ENCODE results near the gene ACSF3.

The ACSF3 gene

DNA sequence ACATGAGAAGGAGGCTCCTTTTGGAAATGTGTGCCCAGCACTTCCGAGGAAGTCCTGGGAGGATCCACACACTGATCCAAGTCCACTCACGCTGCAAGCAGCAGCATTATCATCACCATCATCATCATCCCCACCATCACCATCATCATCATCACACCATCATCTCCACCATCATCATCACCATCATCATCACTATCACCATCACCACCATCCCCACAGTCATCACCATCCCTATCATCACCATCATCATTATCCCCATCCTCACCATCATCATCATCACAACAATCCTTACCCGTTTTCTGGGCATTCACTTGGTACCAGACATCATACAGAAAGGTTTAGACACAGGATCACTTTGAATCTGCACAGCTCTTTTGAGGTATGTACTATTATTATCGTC lies 47.8 kb upstream of the ACSF3 start (continued):
- TF ChIP-seq, protein P1, sequence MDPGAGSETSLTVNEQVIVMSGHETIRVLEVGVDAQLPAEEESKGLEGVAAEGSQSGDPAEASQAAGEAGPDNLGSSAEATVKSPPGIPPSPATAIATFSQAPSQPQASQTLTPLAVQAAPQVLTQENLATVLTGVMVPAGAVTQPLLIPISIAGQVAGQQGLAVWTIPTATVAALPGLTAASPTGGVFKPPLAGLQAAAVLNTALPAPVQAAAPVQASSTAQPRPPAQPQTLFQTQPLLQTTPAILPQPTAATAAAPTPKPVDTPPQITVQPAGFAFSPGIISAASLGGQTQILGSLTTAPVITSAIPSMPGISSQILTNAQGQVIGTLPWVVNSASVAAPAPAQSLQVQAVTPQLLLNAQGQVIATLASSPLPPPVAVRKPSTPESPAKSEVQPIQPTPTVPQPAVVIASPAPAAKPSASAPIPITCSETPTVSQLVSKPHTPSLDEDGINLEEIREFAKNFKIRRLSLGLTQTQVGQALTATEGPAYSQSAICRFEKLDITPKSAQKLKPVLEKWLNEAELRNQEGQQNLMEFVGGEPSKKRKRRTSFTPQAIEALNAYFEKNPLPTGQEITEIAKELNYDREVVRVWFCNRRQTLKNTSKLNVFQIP (CRISPR knock-in tag; IDR thresholded peaks at IDR 0.05; ENCODE audit: borderline replicate concordance, low read depth): no peak

DNA sequence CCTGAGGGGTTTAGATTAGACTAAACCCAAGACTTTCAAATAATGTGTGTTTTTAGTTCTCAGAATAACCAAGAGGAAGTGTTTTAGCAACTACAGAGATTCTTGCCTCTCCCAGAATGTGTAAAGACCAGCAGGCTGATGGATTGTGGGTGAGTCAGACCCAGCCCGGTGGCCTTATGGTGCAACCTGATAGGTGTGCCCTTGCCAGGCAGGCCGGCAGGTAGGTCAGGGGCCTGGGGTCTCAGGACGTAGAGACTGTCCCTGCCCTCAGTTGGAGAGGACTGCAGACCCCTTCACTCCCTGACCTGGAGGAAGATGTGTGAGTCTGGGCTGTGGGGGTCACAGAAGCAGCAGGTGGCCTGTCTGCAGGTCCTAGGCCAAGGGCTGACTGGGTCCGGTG lies 47.2 kb upstream of the ACSF3 start:
- TF ChIP-seq PPARA (CRISPR knock-in tag; IDR thresholded peaks at IDR 0.05; ENCODE audit: borderline replicate concordance) (no peak), GLIS3 (CRISPR knock-in tag; IDR thresholded peaks at IDR 0.05) (no peak), CSDC2 (CRISPR knock-in tag; IDR thresholded peaks at IDR 0.05) (no peak), ZNF70 (CRISPR knock-in tag; IDR thresholded peaks at IDR 0.05) (no peak), ESRRG (CRISPR knock-in tag; IDR thresholded peaks at IDR 0.05) (no peak), SNAI2 (CRISPR knock-in tag; IDR thresholded peaks at IDR 0.05) (no peak), TOX (CRISPR knock-in tag; IDR thresholded peaks at IDR 0.05; ENCODE audit: borderline replicate concordance) (no peak), ZNF8 (CRISPR knock-in tag; IDR thresholded peaks at IDR 0.05) (no peak), ZFP30 (CRISPR knock-in tag; IDR thresholded peaks at IDR 0.05) (no peak), RARB (CRISPR knock-in tag; IDR thresholded peaks at IDR 0.05) (no peak), BACH2 (CRISPR knock-in tag; IDR thresholded peaks at IDR 0.05; ENCODE audit: borderline replicate concordance) (no peak), ARNTL (CRISPR knock-in tag; IDR thresholded peaks at IDR 0.05; ENCODE audit: borderline replicate concordance, low read depth) (no peak), ZC3H10 (CRISPR knock-in tag; IDR thresholded peaks at IDR 0.05) (no peak), TCF4 (CRISPR knock-in tag; IDR thresholded peaks at IDR 0.05; ENCODE audit: borderline replicate concordance) (no peak)
- TF ChIP-seq, protein P2, sequence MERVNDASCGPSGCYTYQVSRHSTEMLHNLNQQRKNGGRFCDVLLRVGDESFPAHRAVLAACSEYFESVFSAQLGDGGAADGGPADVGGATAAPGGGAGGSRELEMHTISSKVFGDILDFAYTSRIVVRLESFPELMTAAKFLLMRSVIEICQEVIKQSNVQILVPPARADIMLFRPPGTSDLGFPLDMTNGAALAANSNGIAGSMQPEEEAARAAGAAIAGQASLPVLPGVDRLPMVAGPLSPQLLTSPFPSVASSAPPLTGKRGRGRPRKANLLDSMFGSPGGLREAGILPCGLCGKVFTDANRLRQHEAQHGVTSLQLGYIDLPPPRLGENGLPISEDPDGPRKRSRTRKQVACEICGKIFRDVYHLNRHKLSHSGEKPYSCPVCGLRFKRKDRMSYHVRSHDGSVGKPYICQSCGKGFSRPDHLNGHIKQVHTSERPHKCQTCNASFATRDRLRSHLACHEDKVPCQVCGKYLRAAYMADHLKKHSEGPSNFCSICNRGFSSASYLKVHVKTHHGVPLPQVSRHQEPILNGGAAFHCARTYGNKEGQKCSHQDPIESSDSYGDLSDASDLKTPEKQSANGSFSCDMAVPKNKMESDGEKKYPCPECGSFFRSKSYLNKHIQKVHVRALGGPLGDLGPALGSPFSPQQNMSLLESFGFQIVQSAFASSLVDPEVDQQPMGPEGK (CRISPR knock-in tag; IDR thresholded peaks at IDR 0.05; ENCODE audit: borderline replicate concordance): no peak
- TF ChIP-seq, protein P3, sequence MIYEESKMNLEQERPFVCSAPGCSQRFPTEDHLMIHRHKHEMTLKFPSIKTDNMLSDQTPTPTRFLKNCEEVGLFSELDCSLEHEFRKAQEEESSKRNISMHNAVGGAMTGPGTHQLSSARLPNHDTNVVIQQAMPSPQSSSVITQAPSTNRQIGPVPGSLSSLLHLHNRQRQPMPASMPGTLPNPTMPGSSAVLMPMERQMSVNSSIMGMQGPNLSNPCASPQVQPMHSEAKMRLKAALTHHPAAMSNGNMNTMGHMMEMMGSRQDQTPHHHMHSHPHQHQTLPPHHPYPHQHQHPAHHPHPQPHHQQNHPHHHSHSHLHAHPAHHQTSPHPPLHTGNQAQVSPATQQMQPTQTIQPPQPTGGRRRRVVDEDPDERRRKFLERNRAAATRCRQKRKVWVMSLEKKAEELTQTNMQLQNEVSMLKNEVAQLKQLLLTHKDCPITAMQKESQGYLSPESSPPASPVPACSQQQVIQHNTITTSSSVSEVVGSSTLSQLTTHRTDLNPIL (CRISPR knock-in tag; IDR thresholded peaks at IDR 0.05; ENCODE audit: low read depth): no peak
- TF ChIP-seq, protein P1 (CRISPR knock-in tag; IDR thresholded peaks at IDR 0.05; ENCODE audit: borderline replicate concordance, low read depth): no peak
- ATAC-seq: no peak

DNA sequence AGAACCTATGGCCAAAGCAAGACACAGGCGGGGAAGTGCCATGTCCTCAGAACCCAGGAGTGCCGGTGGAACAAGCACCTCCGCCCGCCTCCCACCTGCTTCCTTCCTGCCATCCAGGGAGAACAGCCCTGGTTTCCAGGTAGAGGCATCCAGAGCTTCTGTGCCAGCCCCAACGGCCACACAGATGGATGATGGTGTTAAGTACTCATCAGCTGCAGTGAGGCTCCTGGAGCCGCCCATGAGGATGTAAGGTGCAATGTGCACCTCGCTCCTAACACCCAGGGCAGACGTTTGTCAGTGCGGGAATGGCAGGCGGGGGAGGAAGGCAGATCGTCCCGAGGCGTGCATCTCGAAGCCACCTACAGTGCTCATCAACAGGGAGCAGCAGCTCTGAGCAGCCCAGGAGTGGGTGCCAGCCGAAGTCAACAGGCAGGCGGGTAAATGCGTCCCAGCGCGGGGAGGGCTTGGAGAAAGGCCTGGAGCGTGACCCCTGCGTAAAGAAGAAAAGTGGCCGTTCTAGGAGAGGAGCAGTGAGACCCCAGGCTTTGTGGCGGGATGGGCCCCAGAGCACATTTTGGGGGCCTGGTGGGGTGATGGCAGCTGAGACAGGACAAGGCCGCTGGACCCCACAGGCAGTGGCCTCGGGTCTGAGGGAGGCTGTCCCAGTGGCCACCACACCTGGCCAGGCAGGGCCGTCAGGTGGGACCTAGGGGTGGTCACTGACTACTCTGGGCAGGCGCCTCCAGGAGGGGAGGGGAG lies 46.1 kb upstream of the ACSF3 start:
- no peak for ATAC-seq
- TF ChIP-seq, protein P1 (CRISPR knock-in tag; IDR thresholded peaks at IDR 0.05; ENCODE audit: borderline replicate concordance, low read depth): no peak
- TF ChIP-seq ZFP30 (CRISPR knock-in tag; IDR thresholded peaks at IDR 0.05) (no peak), ZFP3 (CRISPR knock-in tag; IDR thresholded peaks at IDR 0.05) (no peak), BACH2 (CRISPR knock-in tag; IDR thresholded peaks at IDR 0.05; ENCODE audit: borderline replicate concordance) (no peak), OSR1 (CRISPR knock-in tag; IDR thresholded peaks at IDR 0.05) (no peak), TOX (CRISPR knock-in tag; IDR thresholded peaks at IDR 0.05; ENCODE audit: borderline replicate concordance) (no peak), ISL1 (CRISPR knock-in tag; IDR thresholded peaks at IDR 0.05) (no peak), TCF4 (CRISPR knock-in tag; IDR thresholded peaks at IDR 0.05; ENCODE audit: borderline replicate concordance) (no peak), CSDC2 (CRISPR knock-in tag; IDR thresholded peaks at IDR 0.05) (no peak), SNAI2 (CRISPR knock-in tag; IDR thresholded peaks at IDR 0.05) (no peak), ARNTL (CRISPR knock-in tag; IDR thresholded peaks at IDR 0.05; ENCODE audit: borderline replicate concordance, low read depth) (no peak), ESRRG (CRISPR knock-in tag; IDR thresholded peaks at IDR 0.05) (no peak), PPARA (CRISPR knock-in tag; IDR thresholded peaks at IDR 0.05; ENCODE audit: borderline replicate concordance) (no peak), GLIS3 (CRISPR knock-in tag; IDR thresholded peaks at IDR 0.05) (no peak)
- TF ChIP-seq, protein P3 (CRISPR knock-in tag; IDR thresholded peaks at IDR 0.05; ENCODE audit: low read depth): no peak
- TF ChIP-seq, protein P4, sequence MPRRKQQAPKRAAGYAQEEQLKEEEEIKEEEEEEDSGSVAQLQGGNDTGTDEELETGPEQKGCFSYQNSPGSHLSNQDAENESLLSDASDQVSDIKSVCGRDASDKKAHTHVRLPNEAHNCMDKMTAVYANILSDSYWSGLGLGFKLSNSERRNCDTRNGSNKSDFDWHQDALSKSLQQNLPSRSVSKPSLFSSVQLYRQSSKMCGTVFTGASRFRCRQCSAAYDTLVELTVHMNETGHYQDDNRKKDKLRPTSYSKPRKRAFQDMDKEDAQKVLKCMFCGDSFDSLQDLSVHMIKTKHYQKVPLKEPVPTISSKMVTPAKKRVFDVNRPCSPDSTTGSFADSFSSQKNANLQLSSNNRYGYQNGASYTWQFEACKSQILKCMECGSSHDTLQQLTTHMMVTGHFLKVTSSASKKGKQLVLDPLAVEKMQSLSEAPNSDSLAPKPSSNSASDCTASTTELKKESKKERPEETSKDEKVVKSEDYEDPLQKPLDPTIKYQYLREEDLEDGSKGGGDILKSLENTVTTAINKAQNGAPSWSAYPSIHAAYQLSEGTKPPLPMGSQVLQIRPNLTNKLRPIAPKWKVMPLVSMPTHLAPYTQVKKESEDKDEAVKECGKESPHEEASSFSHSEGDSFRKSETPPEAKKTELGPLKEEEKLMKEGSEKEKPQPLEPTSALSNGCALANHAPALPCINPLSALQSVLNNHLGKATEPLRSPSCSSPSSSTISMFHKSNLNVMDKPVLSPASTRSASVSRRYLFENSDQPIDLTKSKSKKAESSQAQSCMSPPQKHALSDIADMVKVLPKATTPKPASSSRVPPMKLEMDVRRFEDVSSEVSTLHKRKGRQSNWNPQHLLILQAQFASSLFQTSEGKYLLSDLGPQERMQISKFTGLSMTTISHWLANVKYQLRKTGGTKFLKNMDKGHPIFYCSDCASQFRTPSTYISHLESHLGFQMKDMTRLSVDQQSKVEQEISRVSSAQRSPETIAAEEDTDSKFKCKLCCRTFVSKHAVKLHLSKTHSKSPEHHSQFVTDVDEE (CRISPR knock-in tag; IDR thresholded peaks at IDR 0.05): no peak
- TF ChIP-seq, protein P2 (CRISPR knock-in tag; IDR thresholded peaks at IDR 0.05; ENCODE audit: borderline replicate concordance): no peak

Data from SK-N-SH treated with all-trans-retinoic acid at 6 μM for 48 hours (cell line).